Stomach (tissue), 19 donors: Measurements from ENCODE around the gene TLK2. TPM values are rescaled to one million over a fixed set of nuclear protein-coding genes. Genes with fewer than 3 reads are reported as not detected.
"Not testable (repeated sequence)": the region's sequence is repeated elsewhere in the genome, so short reads cannot be mapped to it uniquely, and the experiment has no call there.

Experiments used
- DNase-seq, 2 donors: peaks; one replicate each; pipeline versions ENCODE4 v3.0.0 to v3.0.0-alpha.2; 2013 to 2019
- H3K27ac ChIP-seq, 5 donors: fragments of 200-600 bp in 4 of 5; sonication (generic) in 4 of 5; one replicate each; pipeline ENCODE4 v1.5.1; 2013 to 2019; ENCODE audit warnings: mild to moderate bottlenecking in 1 of 5, moderate library complexity in 1 of 5
- H3K27me3 ChIP-seq, 3 donors: fragments of 200-600 bp; sonication (generic); one replicate each; pipeline ENCODE4 v1.5.1; 2017 to 2019; ENCODE audit warnings: mixed run types in 1 of 3
- H3K36me3 ChIP-seq, 4 donors: fragments of 200-600 bp; sonication (generic); 1 replicate in 3 of 4; 2 replicates in 1 of 4; pipeline ENCODE4 v1.5.1; 2016 to 2019
- H3K4me1 ChIP-seq, 4 donors: fragments of 200-600 bp; sonication (generic); one replicate each; pipeline ENCODE4 v1.5.1; 2016 to 2019
- H3K4me3 ChIP-seq, 4 donors: fragments of 200-600 bp; sonication (generic) in 3 of 4; one replicate each; pipeline ENCODE4 v1.5.1; 2016 to 2019; ENCODE audit warnings: mild to moderate bottlenecking in 1 of 4
- H3K9me3 ChIP-seq, 4 donors: fragments of 200-600 bp; sonication (generic); one replicate each; pipeline ENCODE4 v1.5.1; 2016 to 2019
- CTCF ChIP-seq, 7 experiments: fragments of 450-650 bp in 4 of 7; fragments of 200-600 bp in 3 of 7; sonication (generic) in 3 of 7; IDR thresholded peaks; one replicate each; pipeline ENCODE4 v1.5.1; 2016 to 2019; ENCODE audit warnings: antibody characterized with exemption in 7 of 7, control low read depth in 2 of 7, mild to moderate bottlenecking in 1 of 7
- EP300 ChIP-seq: sonication (generic); formaldehyde crosslinking; IDR thresholded peaks from one replicate; pipeline ENCODE4 v1.6.1; 2017; ENCODE audit warnings: antibody characterized with exemption
- POLR2A ChIP-seq, 4 donors: fragments of 450-650 bp; IDR thresholded peaks; one replicate each; pipeline ENCODE4 v1.6.1; 2016; ENCODE audit warnings: antibody characterized with exemption in 4 of 4, control low read depth in 2 of 4, mild to moderate bottlenecking in 1 of 4, moderate library complexity in 1 of 4
- POLR2AphosphoS5 ChIP-seq, 3 donors: sonication (generic); formaldehyde crosslinking; IDR thresholded peaks; one replicate each; pipeline ENCODE4 v1.6.1; 2016; ENCODE audit warnings: antibody characterized with exemption in 3 of 3
- WGBS, 5 donors: extraction: QIAGEN DNeasy Blood & Tissue Kit in 3 of 5; methylation state at CpG; one replicate each; pipeline versions ENCODE4 v1.1.5 to v1.1.7; 2013 to 2018; 5-methylcytosine and 5-hydroxymethylcytosine counted together
- intact Hi-C: fragments of 100-400 bp; cut with DNase I; formaldehyde crosslinking; loops from one replicate; pipeline ENCODE4 v1.15.1; 2023; ENCODE audit warnings: low total_unique reads
- long read RNA-seq, 10 donors: transcript quantifications; one replicate each; lab custom pipeline, GENCODE V29; 2026
- polyA plus RNA-seq, 3 donors: library from polyadenylated mRNA; stranded (reverse); fragments of 200-250 nt; gene quantifications; one replicate each; pipeline ENCODE4 v1.2.3, GENCODE V29; 2013
- total RNA-seq, 5 donors: library from RNA; depleted of rRNA; stranded (reverse); fragments of >200 nt; gene quantifications; one replicate each; pipeline versions ENCODE4 v1.1.0 to v1.2.3, GENCODE V29; 2014 to 2016
- donor health status: healthy with polysubstance abuse.
- donor health status: Bipolar disorder and iron deficiency.
- donor health status: healthy.

The TLK2 gene
- 10 to 100 TPM; 14.6 to 75.3 (median 38.2) TPM for total RNA-seq
- 10 to 100 TPM in 2 of 3 donors, 1 to 10 TPM in 1; 8.6 to 14.1 (median 12.0) TPM for polyA plus RNA-seq
- long read RNA-seq, donor 1, partial matches to known transcripts: 0 of 3 reads
- long read RNA-seq, donor 1, other reads (novel, unspliced or antisense): 0 of 3 reads
- long read RNA-seq, donor 2, partial matches to known transcripts: 0 of 1 reads
- long read RNA-seq, donor 2, other reads (novel, unspliced or antisense): 0 of 1 reads
- long read RNA-seq, donor 3, transcript TLK2-208 (1 exons, 3,536 nt): major isoform, 5 of 5 reads
- long read RNA-seq, donor 3, partial matches to known transcripts: 0 of 5 reads
- long read RNA-seq, donor 3, other reads (novel, unspliced or antisense): 0 of 5 reads
- long read RNA-seq, donor 4, partial matches to known transcripts: 0 of 2 reads
- long read RNA-seq, donor 4, other reads (novel, unspliced or antisense): 0 of 2 reads
- long read RNA-seq, donor 5, partial matches to known transcripts: 0 of 4 reads
- long read RNA-seq, donor 5, other reads (novel, unspliced or antisense): 0 of 4 reads
- long read RNA-seq, donor 6, transcript TLK2-208 (1 exons, 3,536 nt): major isoform, 15 of 17 reads
- long read RNA-seq, donor 6, partial matches to known transcripts: 0 of 17 reads
- long read RNA-seq, donor 6, other reads (novel, unspliced or antisense): 0 of 17 reads
- long read RNA-seq, donor 7, transcript TLK2-208 (1 exons, 3,536 nt): major isoform, 5 of 5 reads
- long read RNA-seq, donor 7, partial matches to known transcripts: 0 of 5 reads
- long read RNA-seq, donor 7, other reads (novel, unspliced or antisense): 0 of 5 reads
- long read RNA-seq, donor 8, transcript TLK2-208 (1 exons, 3,536 nt): major isoform, 9 of 9 reads
- long read RNA-seq, donor 8, partial matches to known transcripts: 0 of 9 reads
- long read RNA-seq, donor 8, other reads (novel, unspliced or antisense): 0 of 9 reads
- long read RNA-seq, donor 9, partial matches to known transcripts: 0 of 5 reads
- long read RNA-seq, donor 9, other reads (novel, unspliced or antisense): 0 of 5 reads
- long read RNA-seq, donor 10, partial matches to known transcripts: 0 of 5 reads
- long read RNA-seq, donor 10, other reads (novel, unspliced or antisense): 0 of 5 reads

DNA sequence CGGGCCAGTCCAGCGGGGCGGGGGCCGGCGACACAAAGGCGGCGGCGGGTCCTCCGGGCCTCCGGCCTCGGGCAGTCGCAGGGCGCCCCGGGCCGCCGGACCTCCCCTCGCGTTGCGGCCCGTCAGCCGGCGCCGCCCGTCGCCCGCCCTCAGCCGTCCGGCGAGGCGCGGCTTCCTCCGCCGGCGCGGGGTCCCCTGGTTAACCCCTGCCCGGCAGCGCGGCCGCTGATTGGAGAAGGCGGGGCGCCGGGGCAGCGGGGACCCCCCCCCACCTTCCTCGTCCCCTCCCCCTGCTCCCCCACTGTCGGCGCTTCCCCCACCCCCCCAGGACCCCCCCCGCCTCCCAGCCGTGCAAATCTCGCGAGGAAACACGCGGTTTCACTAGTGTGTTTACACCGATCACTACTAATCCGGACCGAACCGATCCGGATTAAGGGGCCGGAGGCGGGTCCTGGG, at the start of gene TLK2:
Gene TLK2, plus strand, starts transcription at position 402 of the 456 bp plus-strand sequence. CDS start 2,301 bp downstream, outside the sequence.
- H3K4me1 ChIP-seq: peaks cover 17 to 45% (median 35%) of the 10 kb centered on the region in 4 donors
- no peaks in the 10 kb centered on the region for H3K9me3 ChIP-seq
- H3K27ac ChIP-seq: peak within 1 kb of the TSS; percentile 87 to 98 (median 97)
- intact Hi-C loops: no loop called here
- peaks cover 0 to 19% (median 13%) of the 10 kb centered on the region in 4 donors for H3K36me3 ChIP-seq
- peak; percentile 78 to 95 for DNase-seq
- TF ChIP-seq CTCF (IDR thresholded peaks at IDR 0.05) (no peak), POLR2AphosphoS5 (IDR thresholded peaks at IDR 0.05) (no peak), POLR2A (IDR thresholded peaks at IDR 0.05) (no peak), EP300 (no peak)
- WGBS, 5 donors: 0 to 2% (median 1%) methylated on average over 23 to 59 of the region's 59 CpGs; no CpG with 5 or more reads in 1 of the 5 donors
- H3K4me3 ChIP-seq: peak within 1 kb of the TSS; percentile 51 to 95 (median 80)
- H3K27me3 ChIP-seq: no peaks in the 10 kb centered on the region

- H3K27ac ChIP-seq, H3K9me3 ChIP-seq, H3K4me3 ChIP-seq, H3K4me1 ChIP-seq, H3K27me3 ChIP-seq, intact Hi-C loops, DNase-seq: not testable (repeated sequence)
- WGBS, 5 donors: 91 to 96% (median 96%) methylated on average over 4 of the region's 4 CpGs
- H3K36me3 ChIP-seq: peaks cover 11 to 75% (median 63%) of the 10 kb centered on the region in 4 donors
These were observed 43.4 kb upstream of the TLK2 start for GRCh38 chr17:62435251-62435650.

- H3K4me3 ChIP-seq, H3K4me1 ChIP-seq, H3K27ac ChIP-seq, H3K9me3 ChIP-seq, intact Hi-C loops, H3K27me3 ChIP-seq, DNase-seq: not testable (repeated sequence)
- WGBS, 5 donors: 92 to 98% (median 96%) methylated on average over 6 of the region's 6 CpGs
- H3K36me3 ChIP-seq: peaks cover 36 to 83% (median 75%) of the 10 kb centered on the region in 4 donors
These were observed 37.4 kb upstream of the TLK2 start for GRCh38 chr17:62441181-62441580.

DNA sequence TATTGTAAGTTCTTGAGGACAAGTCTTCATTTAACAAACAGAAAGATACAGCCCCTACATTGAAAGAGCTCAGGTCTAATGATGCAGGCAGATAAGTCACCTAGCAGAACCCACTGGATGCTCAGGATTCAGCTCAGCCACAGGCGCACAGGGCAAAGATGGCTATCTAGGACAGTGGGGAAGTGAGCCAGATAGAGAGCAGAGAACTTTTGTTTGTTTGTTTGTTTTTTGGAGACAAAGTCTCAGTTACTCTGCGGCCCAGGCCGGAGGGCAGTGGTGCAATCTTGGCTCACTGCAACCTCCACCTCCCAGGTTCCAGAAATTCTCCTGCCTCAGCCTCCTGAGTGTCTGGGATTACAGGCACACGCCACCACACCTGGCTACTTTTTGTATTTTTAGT, 34.6 kb upstream of the TLK2 start:
- Histone ChIP-seq H3K4me1 (no peaks in the 10 kb centered on the region), H3K27me3 (no peaks in the 10 kb centered on the region), H3K9me3 (no peaks in the 10 kb centered on the region), H3K36me3 (peaks cover 58 to 97% (median 92%) of the 10 kb centered on the region in 4 donors), H3K4me3 (no peak overlapping the region), H3K27ac (no peak overlapping the region)
- no peak for TF ChIP-seq EP300
- 88 to 97% (median 95%) methylated on average over 4 of the region's 4 CpGs for WGBS, 5 donors
- intact Hi-C loops: no loop called here
- no peak for DNase-seq

DNA sequence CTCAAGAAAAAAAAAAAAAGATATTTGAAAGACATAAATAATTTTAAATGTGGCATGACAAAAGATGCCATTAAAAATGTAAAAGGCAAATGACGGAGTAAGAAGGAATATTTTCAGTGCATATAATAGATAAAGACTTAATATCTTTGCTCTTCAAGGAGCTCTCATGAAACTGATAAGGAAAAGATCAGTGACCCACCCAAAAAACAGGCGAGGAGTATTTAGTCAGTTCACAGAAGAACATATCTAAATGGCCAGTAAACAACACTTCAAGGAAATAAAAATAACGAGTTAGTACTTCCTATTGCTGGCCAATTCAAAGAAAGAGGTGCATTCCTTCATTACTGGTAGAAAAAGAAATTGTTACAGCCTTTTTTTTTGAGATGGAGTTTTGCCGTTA, 32.8 kb upstream of the TLK2 start:
- H3K4me1 ChIP-seq, H3K9me3 ChIP-seq, H3K27ac ChIP-seq, DNase-seq, H3K27me3 ChIP-seq, H3K4me3 ChIP-seq, intact Hi-C loops: not testable (repeated sequence)
- 79 to 90% (median 84%) methylated on average over 4 of the region's 4 CpGs for WGBS, 5 donors
- peaks cover 55 to 90% (median 86%) of the 10 kb centered on the region in 4 donors for H3K36me3 ChIP-seq

DNA sequence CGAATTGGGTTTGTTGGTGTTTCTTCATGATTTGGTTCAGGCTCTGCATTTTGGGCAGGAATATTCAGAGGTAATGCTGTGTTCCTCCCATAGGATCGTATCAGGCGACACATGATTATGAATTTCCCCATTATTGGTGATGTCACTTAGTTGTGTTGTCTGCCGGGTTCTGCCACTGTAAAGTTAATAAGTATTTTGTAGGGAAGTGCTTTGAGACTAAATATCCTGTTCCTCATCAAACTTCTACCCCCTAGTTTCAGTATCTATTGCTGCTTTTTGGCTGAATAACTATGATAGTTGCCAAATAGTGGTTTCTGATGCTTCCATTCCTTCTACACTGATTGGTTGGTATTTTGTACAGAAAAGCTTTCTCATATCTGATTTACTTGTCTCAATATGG, 26.4 kb upstream of the TLK2 start:
- H3K4me1 ChIP-seq, H3K4me3 ChIP-seq, DNase-seq, intact Hi-C loops, H3K9me3 ChIP-seq, H3K27ac ChIP-seq, H3K27me3 ChIP-seq: not testable (repeated sequence)
- peaks cover 15 to 26% (median 25%) of the 10 kb centered on the region in 4 donors for H3K36me3 ChIP-seq
- WGBS, 5 donors: 88 to 96% (median 93%) methylated on average over 4 of the region's 4 CpGs

- H3K9me3 ChIP-seq, intact Hi-C loops, DNase-seq, H3K4me3 ChIP-seq, H3K27me3 ChIP-seq, H3K27ac ChIP-seq, H3K4me1 ChIP-seq: not testable (repeated sequence)
- 79 to 84% (median 82%) methylated on average over 5 of the region's 5 CpGs for WGBS, 5 donors
- H3K36me3 ChIP-seq: peaks cover 6 to 18% (median 17%) of the 10 kb centered on the region in 4 donors
These were observed 25.6 kb upstream of the TLK2 start for GRCh38 chr17:62453041-62453440.

GRCh38 chr17:62453656-62454055, 25.0 kb upstream of the TLK2 start:
- H3K4me1 ChIP-seq, H3K9me3 ChIP-seq, H3K4me3 ChIP-seq, DNase-seq, H3K27me3 ChIP-seq, H3K27ac ChIP-seq, intact Hi-C loops: not testable (repeated sequence)
- peaks cover 1 to 12% (median 11%) of the 10 kb centered on the region in 4 donors for H3K36me3 ChIP-seq
- WGBS, 5 donors: 71 to 77% (median 74%) methylated on average over 4 of the region's 4 CpGs

GRCh38 chr17:62454111-62454510, 24.5 kb upstream of the TLK2 start:
- H3K4me3 ChIP-seq, H3K4me1 ChIP-seq, DNase-seq, intact Hi-C loops, H3K27me3 ChIP-seq, H3K9me3 ChIP-seq, H3K27ac ChIP-seq: not testable (repeated sequence)
- WGBS, 5 donors: 76 to 86% (median 80%) methylated on average over 3 of the region's 3 CpGs
- peaks cover 0 to 10% (median 6%) of the 10 kb centered on the region in 4 donors for H3K36me3 ChIP-seq
